Right ventricle myocardium superior (tissue), 1 donor: ENCODE measurements around the gene TPM1. TPM values are rescaled to one million over a fixed set of nuclear protein-coding genes. Genes with fewer than 3 reads are reported as not detected.
A peak's percentile ranks its signal among the peaks of the same experiment; 100 is the strongest.

Source experiments
- ATAC-seq: fragments of 200-7000 bp; cut with Tn5 transposase; one replicate; pipeline ENCODE4 v1.9.1; 2020; ENCODE audit warnings: mild to moderate bottlenecking; ENCODE audit not compliant: poor library complexity
- DNase-seq: peaks from one replicate; pipeline ENCODE4 v3.0.0-alpha.2; 2020
- intact Hi-C: fragments of 100-400 bp; cut with DNase I; formaldehyde crosslinking; loops from one replicate; pipeline ENCODE4 v1.11.2; 2022
- total RNA-seq: library from RNA; stranded (reverse); fragmentation: NEBNext Ultra II Directional; extraction: Animal tissue kit (Norgen Biotek cat#: 25700); gene quantifications from one replicate; pipeline ENCODE4 v1.2.1, GENCODE V29; 2021
- donor health status: DM: no; HTN: yes; CAD: no; lungs with severe emphysema.

TPM1 gene
- total RNA-seq, 1 donor from 2014 or later, result 12,703 TPM

DNA sequence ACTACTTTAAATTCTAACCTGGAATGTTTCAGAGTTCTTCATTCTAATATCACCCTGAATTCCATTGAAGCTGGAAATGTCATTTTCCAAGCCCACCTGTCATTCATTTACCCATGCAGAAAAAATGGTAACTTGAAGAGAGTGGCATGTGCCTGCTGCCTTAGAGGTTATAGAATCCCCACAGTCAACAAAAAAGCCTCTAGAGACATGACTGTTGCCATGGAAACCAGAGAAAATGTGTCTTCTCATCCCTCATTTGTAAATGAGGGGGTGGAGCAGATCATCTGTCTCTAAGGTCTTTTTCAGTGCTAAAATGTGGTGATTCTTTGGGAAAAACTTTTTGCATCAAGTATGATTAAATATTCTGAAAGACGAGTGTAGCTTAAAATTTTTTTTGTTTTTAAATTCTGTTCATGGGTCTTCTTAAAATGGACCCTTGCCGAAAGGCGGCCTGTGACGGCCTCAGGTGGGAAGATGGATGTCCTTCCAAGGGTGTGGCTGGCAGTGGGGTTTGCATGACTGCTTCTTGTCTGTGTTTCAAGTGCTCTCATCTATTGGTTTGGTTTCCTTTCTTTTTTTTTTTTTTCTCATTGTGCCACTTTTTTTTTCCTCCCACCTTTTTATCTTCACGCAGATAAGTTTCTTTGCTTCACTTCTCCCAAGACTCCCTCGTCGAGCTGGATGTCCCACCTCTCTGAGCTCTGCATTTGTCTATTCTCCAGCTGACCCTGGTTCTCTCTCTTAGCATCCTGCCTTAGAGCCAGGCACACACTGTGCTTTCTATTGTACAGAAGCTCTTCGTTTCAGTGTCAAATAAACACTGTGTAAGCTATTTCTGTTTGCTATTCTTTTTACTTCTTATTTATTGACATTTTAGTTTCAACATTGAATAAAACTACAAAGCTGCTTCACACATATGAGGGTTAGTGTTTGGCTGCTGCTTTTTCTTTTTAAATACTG is 23.0 kb downstream of the TPM1 start:
- ATAC-seq (no peak), DNase-seq (no peak)
- intact Hi-C loops, result no loop called here

DNA sequence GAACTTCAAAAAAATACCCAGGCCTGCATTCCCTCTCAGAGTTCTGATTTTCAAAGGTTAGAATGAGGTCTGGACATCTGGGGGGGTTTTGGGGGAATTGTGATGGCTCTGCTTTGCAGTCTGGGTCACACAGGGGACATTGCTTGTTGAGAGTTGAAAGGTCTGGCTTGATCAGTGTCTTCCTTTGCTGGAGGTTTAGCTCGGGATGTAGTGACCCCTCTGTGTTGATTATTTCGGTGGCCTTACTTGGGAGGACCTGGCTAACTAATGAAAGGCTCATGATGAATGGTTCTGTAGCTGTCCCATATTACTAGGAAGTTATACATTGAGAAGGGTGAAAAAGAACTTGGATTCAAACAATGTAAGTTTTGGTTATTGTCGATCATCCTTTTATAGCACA is 23.7 kb downstream of the TPM1 start:
- no peak for ATAC-seq
- intact Hi-C loops, result no loop called here
- no peak for DNase-seq

DNA sequence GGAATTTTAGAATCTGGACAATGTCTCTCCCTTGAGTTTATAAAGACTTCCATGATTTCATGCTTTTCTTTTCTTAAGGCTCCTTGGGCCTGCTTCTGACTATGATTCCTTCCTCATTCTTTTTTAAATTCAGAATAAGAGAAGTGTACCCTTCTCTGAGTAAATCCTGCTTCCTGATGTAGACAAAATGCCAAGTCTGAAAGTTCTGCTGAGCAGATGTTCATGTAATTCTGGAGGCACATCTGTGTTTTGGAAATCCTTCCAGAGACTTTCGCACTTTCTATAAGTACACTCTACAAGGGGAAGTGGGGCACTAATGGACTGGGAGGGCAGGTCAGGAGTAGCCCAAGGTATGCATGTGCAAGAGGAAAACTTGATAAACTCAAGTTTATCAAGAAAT is 24.8 kb downstream of the TPM1 start:
- DNase-seq (no peak), ATAC-seq (peak; percentile 0)
- intact Hi-C loops, result no loop called here

- no peak for DNase-seq
Measured at GRCh38 chr15:63067976-63068743, 25.6 kb downstream of the TPM1 start.

DNA sequence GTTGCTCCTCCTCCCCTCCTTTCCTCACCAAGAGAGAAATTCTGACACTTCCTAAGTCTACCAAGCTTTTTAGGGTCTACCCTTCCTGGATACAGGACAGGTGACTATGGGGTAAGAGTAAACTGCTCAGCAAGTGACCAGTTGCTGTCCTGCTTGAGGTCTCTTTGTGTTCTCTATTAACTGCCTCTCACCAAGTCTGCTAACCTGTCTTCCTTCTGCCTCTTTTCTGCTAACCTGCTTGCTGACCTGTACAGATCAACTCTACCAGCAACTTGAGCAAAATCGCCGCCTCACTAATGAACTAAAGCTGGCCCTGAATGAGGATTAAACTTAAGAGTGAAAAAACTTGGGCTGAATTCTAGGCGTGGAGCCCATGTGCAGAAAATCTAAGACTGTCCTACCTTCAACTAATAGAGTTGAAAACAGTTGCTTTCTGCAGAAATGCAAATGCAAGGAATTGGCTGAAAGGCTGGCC is 27.1 kb downstream of the TPM1 start:
- DNase-seq (no peak), ATAC-seq (peak; percentile 7)
- intact Hi-C loops, result no loop called here

More at GRCh38 chr15:63067976-63068743, 25.6 kb downstream of the TPM1 start:
- ATAC-seq, result peak; percentile 18
- intact Hi-C loops, result no loop called here

GRCh38 chr15:63070681-63071129 is 28.2 kb downstream of the TPM1 start:
- ATAC-seq (no peak), DNase-seq (no peak)
- intact Hi-C loops, result no loop called here

DNA sequence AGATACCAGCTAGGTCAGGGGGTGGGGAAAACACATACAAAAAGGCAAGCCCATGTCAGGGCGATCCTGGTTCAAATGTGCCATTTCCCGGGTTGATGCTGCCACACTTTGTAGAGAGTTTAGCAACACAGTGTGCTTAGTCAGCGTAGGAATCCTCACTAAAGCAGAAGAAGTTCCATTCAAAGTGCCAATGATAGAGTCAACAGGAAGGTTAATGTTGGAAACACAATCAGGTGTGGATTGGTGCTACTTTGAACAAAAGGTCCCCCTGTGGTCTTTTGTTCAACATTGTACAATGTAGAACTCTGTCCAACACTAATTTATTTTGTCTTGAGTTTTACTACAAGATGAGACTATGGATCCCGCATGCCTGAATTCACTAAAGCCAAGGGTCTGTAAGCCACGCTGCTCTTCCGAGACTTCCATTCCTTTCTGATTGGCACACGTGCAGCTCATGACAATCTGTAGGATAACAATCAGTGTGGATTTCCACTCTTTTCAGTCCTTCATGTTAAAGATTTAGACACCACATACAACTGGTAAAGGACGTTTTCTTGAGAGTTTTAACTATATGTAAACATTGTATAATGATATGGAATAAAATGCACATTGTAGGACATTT is 28.9 kb downstream of the TPM1 start:
- DNase-seq, result no peak
- intact Hi-C loops, result no loop called here
- ATAC-seq, result no peak

DNA sequence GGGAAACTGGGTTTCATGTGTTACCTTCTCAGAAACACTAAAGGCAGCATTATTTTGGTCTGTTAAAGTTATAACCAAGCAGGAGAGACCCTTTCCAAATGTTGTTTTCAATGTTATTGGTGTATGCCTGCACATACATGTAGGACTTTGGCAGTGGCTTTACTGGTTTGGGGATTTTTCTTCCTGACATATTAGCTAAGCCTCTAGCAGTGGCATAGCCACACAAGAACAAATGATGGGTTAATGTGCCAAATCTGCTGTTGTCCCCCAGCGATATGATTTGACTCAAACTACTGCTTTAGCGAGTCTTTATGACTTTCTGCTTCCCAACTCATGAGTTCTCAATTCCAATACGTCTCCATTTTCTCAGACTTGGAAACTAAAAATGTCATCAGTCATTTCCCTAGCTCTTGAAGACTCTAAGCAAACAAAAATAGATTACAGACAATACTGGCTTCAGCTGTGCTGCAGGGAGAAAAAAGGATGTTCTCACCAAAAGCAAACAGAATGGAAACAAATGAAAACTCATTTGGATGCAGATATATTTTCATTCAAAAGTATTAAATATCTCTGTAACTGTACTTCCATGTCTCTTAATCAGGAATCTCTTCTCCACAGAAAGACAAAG is 29.6 kb downstream of the TPM1 start:
- DNase-seq, result no peak
- intact Hi-C loops, result no loop called here
- no peak for ATAC-seq

- DNase-seq (no peak), ATAC-seq (no peak)
- intact Hi-C loops, result no loop called here
Measured at GRCh38 chr15:63072809-63073277, 30.3 kb downstream of the TPM1 start.

DNA sequence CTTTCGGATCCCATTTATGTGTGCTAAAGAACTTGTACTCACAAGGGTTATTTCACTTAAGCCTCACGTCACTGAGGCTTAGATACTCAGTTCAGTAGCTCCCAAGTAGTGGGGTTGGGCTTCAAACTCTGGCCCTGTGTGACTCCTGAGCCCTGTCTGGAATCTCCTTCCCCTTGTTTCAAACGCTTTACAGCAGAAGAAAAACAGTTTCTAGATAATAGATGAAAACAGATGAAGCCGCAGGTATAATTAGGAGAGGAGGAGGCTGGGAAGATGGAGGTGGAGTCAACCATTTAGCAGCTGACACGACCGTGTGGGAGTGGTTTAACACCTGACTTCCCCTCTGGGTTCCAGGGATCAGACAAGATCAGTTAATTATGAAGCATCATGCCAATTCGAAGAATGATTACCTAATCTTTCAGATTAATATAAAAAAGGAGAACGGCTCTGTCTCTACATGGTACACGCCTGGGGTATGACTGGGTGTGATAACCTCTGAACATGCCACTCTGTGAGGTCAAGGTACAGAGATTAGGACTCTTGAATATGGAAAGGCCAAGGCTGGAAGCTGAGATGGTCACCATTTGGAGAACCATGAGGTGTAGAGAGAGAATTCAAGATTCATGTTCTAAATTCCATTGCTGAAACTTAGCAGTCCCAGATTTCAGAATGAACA is 31.1 kb downstream of the TPM1 start:
- no peak for ATAC-seq
- intact Hi-C loops, result no loop called here
- DNase-seq, result no peak

- ATAC-seq (no peak), DNase-seq (no peak)
- intact Hi-C loops, result no loop called here
Measured at GRCh38 chr15:63075015-63075983, 32.8 kb downstream of the TPM1 start.

DNA sequence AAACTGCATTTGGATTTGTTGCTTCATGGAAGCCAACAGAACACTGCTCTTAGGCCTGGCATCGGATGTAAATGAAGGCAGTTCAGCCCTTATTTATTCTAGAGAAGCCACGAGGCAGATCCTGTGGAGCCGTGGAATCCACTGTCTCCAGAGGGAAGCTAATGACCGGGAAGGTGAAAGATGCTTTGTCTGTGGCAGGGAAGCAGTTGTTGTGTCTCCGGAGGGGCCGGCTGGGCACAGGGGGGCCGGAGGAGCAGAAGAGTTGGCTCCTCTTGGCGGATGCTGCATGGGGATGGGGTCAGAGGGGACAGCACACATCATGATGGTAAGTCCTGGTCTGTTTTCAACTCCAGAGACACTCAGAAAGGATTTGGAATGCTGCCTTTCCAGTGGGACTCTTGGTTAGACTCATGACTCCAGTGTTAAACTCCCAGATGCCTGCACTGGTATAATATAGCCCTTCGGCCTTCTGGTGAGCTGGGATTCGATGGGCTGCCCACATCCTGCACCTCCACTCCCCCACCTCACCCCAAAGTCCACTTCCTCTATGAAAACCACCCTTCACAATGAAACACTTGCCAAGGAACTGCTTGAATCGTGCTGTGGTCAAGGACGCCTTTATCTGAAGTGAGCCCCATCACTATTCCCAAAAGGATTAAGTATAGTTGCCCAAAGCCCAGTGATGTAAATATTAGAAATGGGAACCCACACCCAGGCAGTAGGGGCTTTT is 33.6 kb downstream of the TPM1 start:
- intact Hi-C loops, result no loop called here
- DNase-seq, result no peak
- ATAC-seq, result no peak

GRCh38 chr15:63076714-63077046 is 34.1 kb downstream of the TPM1 start:
- DNase-seq (no peak), ATAC-seq (no peak)
- intact Hi-C loops, result no loop called here

- ATAC-seq, result no peak
- no peak for DNase-seq
- intact Hi-C loops, result no loop called here
Measured at GRCh38 chr15:63077952-63078351, 35.4 kb downstream of the TPM1 start.

DNA sequence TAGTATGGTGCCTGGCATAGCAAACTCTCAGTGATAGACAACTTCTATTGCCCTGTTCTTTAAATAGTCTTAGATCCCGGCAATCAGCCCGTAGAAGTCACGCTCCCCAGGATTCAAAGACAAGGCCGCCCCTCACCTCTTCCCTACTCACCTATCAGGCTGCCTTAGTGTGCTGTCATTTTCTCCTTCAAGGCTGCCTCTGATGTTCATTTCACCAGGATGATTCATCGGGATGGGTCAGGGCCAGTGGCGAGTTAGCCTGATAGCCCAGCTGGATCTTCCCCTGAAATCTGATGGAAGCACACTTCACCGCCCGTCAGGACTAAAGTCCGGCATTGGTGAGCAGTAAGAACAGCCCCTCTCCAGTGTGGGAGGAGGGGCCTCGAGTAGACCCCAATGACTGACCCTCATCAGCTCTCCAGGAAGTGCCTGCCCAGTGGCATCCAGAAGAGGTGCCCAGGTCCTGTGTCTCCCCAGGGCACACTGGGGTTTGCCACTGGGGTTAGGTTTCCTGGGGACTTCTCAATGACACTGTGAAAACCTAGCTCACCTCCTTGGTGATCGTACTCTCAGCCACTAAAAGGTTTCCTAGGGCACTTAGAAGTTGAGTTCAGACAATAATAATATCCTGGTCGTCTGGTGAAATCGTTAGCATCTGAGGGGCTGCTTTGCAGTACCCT is 37.5 kb downstream of the TPM1 start:
- DNase-seq, result no peak
- ATAC-seq, result peak; percentile 50
- intact Hi-C loops, result no loop called here

- intact Hi-C loops, result no loop called here
- ATAC-seq (peak; percentile 80), DNase-seq (no peak)
Measured at GRCh38 chr15:63080634-63081250, 38.2 kb downstream of the TPM1 start.
